SH-SY5Y (cell line): ENCODE data around the gene TELO2.

Experiments used
- GATA2 ChIP-seq: IDR thresholded peaks from 2 replicates; pipeline ENCODE4 v1.6.1; 2011; ENCODE audit warnings: mild to moderate bottlenecking, low read depth, low read length
- GATA3 ChIP-seq: IDR thresholded peaks from 2 replicates; pipeline ENCODE4 v1.6.1; 2011; ENCODE audit warnings: low read depth, mild to moderate bottlenecking, low read length, moderate library complexity

DNA sequence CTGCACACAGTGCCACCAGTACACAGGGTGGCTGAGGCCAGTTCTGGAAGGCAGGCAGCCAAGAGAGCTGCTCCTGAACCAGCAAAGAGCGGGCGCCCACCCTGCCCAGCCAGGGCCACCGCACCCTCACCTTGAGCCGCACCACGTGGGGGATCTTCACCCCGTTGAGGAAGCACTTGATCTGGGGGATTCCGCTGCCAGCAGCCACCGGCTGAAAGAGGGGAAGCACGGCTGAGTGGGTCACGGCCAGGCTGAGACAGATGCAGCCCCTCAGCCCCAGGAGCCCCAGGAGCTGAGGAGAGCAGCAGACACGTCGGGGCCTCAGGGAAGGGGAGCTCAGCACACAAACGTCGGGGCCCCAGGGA is 34.2 kb upstream of the TELO2 start:
- no peak for TF ChIP-seq GATA3
- TF ChIP-seq GATA2, result no peak
